Urinary bladder (tissue), 4 donors: ENCODE measurements around the gene FSTL1. TPM values are rescaled to one million over a fixed set of nuclear protein-coding genes. Genes with fewer than 3 reads are reported as not detected.

ENCODE experiments used
- DNase-seq: peaks from one replicate; pipeline ENCODE4 v3.0.0-alpha.2; 2015; ENCODE audit errors: extremely low spot score
- H3K27ac ChIP-seq: one replicate; pipeline ENCODE4 v1.5.1; 2013; ENCODE audit warnings: low read depth, mild to moderate bottlenecking, moderate library complexity
- H3K36me3 ChIP-seq: one replicate; pipeline ENCODE4 v1.6.1; 2013; ENCODE audit warnings: mild to moderate bottlenecking, moderate library complexity; ENCODE audit not compliant: insufficient read depth
- H3K4me1 ChIP-seq: one replicate; pipeline ENCODE4 v1.6.1; 2013; ENCODE audit warnings: mild to moderate bottlenecking, moderate library complexity; ENCODE audit not compliant: insufficient read depth
- H3K4me3 ChIP-seq: one replicate; pipeline ENCODE4 v1.5.1; 2013; ENCODE audit warnings: low read depth, low read length
- WGBS: extraction: QIAGEN DNeasy Blood & Tissue Kit; methylation state at CpG from one replicate; pipeline ENCODE4 v1.1.7; 2013; 5-methylcytosine and 5-hydroxymethylcytosine counted together
- polyA plus RNA-seq: library from polyadenylated mRNA; stranded (reverse); fragments of 200-250 nt; gene quantifications from one replicate; pipeline ENCODE4 v1.2.3, GENCODE V29; 2013
- total RNA-seq: library from RNA; depleted of rRNA; stranded (reverse); fragments of >200 nt; gene quantifications from one replicate; pipeline ENCODE4 v1.2.3, GENCODE V29; 2014
- donor health status: healthy with polysubstance abuse.
- donor health status: healthy.

FSTL1 gene
- total and polyA plus RNA-seq, 2 donors = 445 to 1,313 TPM

DNA sequence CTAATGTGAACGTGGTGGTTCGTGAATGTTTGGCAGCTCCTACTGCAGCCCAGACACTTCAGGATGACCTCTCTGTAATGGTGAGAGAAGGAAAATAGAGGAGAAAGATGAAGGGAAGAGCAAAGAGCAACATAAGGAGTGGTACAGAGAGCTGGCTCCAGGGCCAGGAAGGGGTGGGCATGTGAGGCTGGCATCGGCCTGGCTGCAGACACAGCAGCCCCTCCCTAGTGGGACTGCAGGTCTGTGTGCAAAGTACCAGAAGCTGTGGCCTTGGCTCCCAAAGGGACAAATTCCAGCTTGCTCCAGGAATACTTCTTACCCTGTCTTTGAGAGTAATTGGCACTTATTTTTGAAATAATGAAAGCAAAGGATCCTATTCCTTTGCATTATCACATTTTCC, 10.0 kb downstream of the FSTL1 start:
- DNase-seq = no peak
- 39% methylated on average over 3 of the region's 3 CpGs for WGBS
- Histone ChIP-seq H3K27ac (no peak overlapping the region), H3K4me3 (no peak overlapping the region), H3K36me3 (no peaks in the 10 kb centered on the region), H3K4me1 (no peaks in the 10 kb centered on the region)

DNA sequence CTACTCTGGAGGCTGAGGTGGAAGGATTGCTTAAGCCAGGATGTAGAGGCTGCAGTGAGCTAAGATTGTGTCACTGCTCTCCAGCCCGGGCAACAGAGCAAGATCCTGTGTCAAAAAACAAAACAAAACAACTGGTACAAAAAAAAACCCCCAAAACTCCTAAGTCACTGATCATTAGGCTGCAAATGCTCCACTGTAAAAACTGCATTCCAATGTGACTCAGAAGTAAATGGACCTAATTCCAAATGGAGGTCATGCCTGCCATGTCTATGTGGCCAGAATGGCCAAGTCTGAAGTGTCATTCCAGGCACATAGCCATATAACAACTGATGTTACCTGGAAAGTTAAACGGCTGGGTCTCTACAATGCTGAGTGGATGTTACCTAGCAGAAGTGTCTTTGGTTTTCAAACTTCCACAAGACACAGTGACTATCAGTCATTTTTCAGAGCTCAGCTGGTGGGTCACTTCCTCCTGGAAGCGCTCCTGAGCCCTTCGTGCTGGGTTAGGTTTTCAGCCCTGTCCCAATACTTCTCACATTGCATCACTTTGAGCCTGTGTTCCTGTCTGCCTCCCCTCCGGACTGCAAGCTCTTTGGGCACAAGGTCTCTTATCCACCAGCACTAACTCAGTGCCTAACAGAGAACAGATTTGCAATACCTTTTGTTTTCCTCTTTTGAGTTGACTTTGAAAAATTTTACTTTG, 10.6 kb downstream of the FSTL1 start:
- no peaks in the 10 kb centered on the region for H3K36me3 ChIP-seq
- H3K4me3 ChIP-seq = no peak overlapping the region
- H3K27ac ChIP-seq = no peak overlapping the region
- H3K4me1 ChIP-seq = no peaks in the 10 kb centered on the region
- WGBS = 73% methylated on average over 5 of the region's 5 CpGs
- DNase-seq = no peak

DNA sequence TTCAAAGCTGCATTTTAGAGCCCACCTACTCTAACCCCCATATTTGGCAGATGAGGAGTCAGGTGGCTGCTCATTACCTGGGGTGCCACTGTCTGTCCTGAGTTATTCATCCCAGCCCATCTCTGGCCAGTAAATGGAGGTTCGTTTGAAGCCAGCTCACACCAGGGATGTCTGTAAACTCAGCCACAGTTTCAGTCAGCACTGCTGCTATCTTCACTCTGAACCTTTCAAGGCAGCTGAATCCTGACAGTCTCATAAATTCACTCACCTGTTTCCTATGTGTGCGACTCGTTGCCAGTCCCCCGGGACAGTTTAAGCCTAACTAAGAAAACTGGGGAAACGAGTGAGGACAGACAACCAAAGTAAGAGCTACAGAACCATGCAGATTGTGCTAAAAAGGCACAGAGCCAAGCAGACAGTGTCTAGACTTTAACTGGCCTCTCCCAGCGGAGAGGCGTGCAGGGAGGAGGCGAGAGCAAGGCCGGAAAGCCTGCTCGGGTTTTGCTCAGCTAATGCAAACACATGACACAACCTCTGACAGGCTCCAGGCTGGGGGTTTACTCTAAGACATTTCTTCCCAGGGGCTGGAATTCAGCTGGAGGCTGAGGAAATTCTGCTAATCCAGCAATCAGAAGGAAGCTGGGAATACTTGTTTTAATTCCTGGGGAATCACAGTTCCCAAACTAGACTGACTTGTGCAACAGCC, 12.0 kb downstream of the FSTL1 start:
- no peak overlapping the region for H3K4me3 ChIP-seq
- no peak overlapping the region for H3K27ac ChIP-seq
- H3K36me3 ChIP-seq = no peaks in the 10 kb centered on the region
- peaks cover 2% of the 10 kb centered on the region for H3K4me1 ChIP-seq
- 8% methylated on average over 10 of the region's 10 CpGs for WGBS
- peak; percentile 72 for DNase-seq

DNA sequence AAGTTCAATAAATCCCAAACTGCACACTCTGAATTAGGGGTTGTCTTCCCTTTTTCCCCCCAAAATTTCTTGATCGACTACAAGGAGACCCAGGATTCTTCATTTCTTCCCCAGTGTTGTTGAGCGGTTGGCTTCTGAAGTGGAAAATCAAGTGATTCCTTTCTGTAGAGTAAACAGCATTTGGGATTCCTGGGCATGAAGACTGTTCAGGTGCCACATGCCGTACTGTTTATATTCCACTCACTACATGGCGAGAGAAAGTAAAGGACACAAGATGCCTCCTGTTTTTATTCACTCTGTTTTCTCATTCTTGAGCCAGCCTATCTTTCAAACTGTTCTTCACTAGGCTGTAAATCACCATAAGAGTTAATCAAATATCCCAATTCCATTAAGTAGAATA, 12.6 kb downstream of the FSTL1 start:
- Histone ChIP-seq H3K4me1 (peaks cover 2% of the 10 kb centered on the region), H3K4me3 (no peak overlapping the region), H3K27ac (no peak overlapping the region), H3K36me3 (no peaks in the 10 kb centered on the region)
- 87% methylated on average over 4 of the region's 4 CpGs for WGBS
- DNase-seq = no peak

DNA sequence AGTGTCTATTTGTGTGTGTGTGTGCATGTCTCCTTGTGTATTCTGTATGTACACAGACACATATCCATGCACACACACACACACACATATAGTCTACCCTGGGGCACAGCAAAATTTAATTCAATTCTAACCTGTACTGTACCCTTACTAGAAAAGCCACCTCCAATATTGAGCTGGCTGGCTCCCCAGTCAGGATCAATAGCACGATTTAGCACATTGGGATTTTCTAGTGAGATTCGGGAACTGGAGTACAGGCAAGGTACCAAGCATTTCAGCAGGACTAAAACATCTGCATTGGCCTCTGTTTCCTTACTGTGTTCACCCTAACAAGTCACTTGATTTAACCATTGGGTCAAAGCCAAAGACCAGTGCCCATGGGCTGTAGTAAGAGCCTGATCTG, 13.2 kb downstream of the FSTL1 start:
- peaks cover 2% of the 10 kb centered on the region for H3K4me1 ChIP-seq
- WGBS = 82% methylated on average over 2 of the region's 2 CpGs
- H3K27ac ChIP-seq = no peak overlapping the region
- no peak for DNase-seq
- H3K36me3 ChIP-seq = no peaks in the 10 kb centered on the region
- no peak overlapping the region for H3K4me3 ChIP-seq

DNA sequence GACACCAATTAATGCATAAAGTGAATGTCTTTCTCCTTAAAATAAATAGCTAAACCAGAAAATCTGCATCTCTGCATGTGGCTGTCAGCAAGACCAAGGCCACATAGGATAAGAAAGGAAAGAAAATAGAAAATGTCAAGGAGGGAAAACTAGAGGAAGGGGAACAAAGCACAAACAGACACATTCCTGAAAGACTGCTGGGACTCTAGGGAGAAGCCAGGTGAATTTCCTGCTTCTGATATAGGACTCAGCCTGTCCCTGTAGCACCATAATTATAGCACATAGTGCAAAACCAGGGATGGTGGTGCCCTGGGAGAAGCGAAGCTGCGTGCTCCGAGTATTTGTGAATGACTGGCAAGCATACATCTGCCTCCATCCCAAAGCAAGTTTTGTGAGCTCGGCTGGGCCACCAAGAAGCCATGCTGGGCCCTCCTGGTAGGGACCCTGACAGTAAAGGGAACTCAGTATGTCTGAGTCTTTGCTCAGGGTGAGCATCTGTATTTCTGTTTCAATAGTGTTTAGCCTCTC, 14.2 kb downstream of the FSTL1 start:
- Histone ChIP-seq H3K4me1 (peaks cover 2% of the 10 kb centered on the region), H3K27ac (no peak overlapping the region), H3K36me3 (no peaks in the 10 kb centered on the region), H3K4me3 (no peak overlapping the region)
- DNase-seq = no peak
- WGBS = 88% methylated on average over 4 of the region's 4 CpGs

DNA sequence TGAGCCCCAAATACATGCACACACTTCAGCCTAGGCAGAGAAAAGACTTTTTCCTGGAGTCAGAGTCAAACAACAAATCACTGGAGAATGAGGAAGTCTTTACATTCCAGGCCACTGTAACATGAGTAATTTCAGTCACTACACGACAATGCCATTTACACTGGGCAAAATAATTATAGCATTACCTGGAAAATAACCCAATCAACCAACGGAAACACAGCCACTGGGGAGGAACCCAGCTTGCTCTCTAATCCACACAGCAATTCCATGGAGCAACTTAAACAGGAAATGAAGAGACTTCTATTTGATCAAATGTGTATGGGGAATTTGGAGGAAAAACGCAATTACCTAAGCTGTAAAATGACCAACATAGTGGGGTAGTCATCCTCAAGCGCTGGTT, 15.2 kb downstream of the FSTL1 start:
- no peaks in the 10 kb centered on the region for H3K36me3 ChIP-seq
- DNase-seq = no peak
- WGBS = 34% methylated on average over 4 of the region's 4 CpGs
- H3K4me1 ChIP-seq = peaks cover 2% of the 10 kb centered on the region
- H3K27ac ChIP-seq = no peak overlapping the region
- H3K4me3 ChIP-seq = no peak overlapping the region

DNA sequence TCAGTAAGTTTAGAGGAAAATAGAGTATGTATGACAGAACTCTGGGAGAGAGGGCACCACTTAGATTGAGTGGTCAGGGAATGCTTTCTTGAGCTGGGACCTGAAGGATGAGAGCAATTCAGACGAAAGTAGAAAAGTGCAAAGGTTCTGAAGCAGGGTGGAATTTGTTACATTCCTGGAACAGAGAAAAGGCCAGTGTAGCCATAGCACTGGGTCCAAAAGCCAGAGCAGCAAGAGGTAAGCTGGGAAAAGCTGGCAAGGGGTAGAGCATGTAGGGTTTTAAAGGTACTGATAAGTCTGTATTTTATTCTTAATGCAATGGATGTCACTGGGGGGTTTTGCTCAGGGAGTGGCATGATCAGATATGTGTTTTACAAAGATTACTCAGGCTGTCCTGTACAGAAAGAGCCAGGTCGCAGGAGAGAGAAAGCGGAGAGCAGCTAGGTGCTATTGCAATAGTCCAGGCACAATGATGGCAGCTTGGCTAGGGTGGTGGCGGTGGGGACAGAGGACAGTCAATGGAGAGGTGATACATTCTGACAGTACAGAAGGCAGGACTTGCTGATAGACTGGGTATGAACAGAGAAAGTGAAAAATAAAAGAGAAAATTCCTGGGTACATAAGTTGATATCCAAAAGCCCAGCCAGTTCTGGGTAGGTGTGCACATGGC, 17.0 kb downstream of the FSTL1 start:
- peaks cover 2% of the 10 kb centered on the region for H3K4me1 ChIP-seq
- no peak overlapping the region for H3K4me3 ChIP-seq
- no peak overlapping the region for H3K27ac ChIP-seq
- no peaks in the 10 kb centered on the region for H3K36me3 ChIP-seq
- WGBS = 81% methylated on average over 4 of the region's 4 CpGs
- DNase-seq = no peak

DNA sequence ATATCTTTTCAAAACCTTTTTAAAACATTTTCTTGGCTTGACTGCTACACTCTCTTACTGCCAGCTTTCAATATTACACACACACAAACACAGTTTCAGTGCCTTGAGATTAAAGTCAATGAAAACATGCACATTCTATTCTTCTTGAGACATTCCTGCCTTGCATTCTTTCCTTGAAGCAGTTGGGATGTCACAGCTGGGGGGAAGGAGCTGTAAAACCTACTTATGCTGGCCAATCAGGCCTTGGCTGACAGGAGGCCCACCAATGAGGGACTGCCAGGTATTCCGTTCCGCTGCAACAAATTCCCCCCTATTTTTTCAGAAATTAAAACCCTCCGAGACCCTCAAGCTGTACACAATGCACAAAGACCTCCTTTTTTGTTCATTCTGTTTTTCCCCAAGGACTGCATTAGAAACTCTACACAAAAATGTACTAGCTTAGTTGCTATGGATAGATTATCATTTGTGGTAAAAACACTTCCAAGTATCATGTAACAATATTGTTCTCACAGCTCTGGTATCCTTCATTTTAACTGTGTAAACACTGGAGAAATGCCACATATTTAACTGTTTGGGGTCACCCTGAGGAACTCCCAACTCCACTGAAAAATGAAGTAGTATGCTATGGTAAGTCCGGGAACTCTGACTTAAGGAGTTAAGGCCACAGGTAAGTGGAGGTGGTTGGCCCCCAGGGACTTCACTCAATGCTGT, 18.5 kb downstream of the FSTL1 start:
- peaks cover 2% of the 10 kb centered on the region for H3K4me1 ChIP-seq
- H3K27ac ChIP-seq = no peak overlapping the region
- WGBS = 39% methylated on average over 4 of the region's 4 CpGs
- no peak overlapping the region for H3K4me3 ChIP-seq
- DNase-seq = no peak
- H3K36me3 ChIP-seq = no peaks in the 10 kb centered on the region

DNA sequence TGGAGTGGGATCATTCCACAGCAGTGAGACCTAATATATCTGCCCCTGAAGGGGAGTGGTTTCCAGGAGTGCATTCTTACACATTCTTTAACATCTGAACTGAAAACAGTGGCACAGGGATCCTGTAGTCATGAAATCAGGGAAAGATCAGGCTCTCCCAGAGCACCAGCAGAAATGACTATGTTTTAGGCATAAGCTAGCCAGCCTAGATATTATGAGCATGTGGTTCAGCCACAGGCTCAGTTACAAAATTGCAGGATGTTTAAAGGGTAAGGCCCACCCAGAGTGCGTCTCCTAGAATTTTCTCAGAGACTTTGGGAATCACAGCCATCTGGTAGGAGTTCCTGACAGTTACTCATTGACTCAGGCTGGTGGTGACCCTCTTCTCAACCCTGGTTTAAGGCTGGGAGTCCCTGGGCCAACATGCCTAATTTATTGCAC, 20.9 kb downstream of the FSTL1 start:
- Histone ChIP-seq H3K4me3 (no peak overlapping the region), H3K36me3 (no peaks in the 10 kb centered on the region), H3K4me1 (peaks cover 2% of the 10 kb centered on the region), H3K27ac (no peak overlapping the region)
- DNase-seq = no peak
- WGBS = 47% methylated on average over 1 of the region's 1 CpG

DNA sequence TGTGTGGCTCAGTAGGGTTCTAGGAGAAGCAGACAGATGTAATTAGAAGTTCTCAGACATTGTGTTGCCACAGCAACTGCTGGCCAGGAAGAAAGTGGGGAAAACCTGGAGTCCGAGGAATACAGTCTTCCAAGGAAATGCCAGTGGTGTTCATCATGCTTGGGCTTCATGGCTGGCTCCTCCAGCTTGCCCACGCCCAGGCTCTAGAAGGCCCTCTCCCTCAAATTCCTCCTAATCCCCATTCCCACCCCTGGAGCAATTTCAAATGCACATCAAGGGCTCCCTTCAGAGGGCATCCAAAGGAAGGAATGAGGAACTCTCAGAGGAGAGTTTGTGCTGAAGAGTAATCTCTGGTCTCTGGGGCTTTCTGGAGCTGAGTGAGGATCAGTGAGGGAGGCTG, 21.9 kb downstream of the FSTL1 start:
- 68% methylated on average over 2 of the region's 2 CpGs for WGBS
- no peak overlapping the region for H3K4me3 ChIP-seq
- H3K36me3 ChIP-seq = no peaks in the 10 kb centered on the region
- no peaks in the 10 kb centered on the region for H3K4me1 ChIP-seq
- no peak overlapping the region for H3K27ac ChIP-seq
- no peak for DNase-seq

DNA sequence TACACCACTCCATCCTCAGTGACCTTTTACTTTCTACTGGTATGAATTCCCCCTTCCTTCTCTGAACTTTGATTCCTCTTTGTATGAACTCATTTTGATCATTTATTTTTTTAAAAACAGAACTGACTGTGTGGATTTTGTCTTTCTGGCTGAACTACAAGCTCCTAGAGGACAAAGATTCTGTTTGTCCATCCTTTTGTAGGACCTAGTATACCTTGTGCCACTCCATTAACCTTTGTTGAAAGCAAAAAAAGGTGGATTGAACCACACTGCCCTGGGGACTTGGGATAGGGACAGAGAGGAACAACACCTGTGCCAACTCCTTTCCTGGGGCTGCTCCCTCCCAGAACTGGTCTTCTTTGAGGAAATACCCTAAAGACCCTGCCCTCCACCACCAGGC, 23.6 kb downstream of the FSTL1 start:
- Histone ChIP-seq H3K4me1 (no peaks in the 10 kb centered on the region), H3K27ac (no peak overlapping the region), H3K36me3 (no peaks in the 10 kb centered on the region), H3K4me3 (no peak overlapping the region)
- no peak for DNase-seq

DNA sequence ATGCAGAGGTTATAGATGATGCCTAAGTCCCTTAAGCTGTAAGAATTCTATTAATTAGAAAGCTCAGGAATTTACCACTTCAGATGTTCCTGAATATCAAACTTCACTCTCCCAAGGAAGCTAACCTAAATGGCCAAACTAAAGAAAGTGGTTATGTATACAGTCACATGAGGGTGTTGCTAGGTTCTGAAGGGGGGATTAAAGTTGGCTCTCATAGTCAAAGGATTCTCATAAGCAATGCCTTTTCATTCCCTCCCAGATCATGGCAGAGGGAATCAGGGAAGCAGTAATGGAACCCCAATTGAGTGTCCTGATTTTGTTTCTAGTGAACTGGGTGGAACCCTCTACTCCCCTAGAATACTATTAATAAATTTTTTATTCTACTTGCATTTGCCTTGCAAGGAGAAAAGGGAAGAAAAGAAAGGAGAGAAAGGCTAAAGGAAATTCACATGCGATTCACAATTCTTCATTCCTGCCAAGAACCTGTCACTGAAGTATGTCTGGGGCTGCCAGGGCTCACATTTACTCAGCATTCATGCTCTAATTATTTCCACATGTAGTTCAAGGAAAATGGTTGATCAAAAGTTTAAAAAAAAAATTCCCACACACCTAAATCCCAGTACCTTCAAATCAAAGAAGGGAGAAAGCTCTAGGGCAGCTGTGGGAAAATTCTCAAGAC, 25.1 kb downstream of the FSTL1 start:
- no peaks in the 10 kb centered on the region for H3K4me1 ChIP-seq
- no peaks in the 10 kb centered on the region for H3K36me3 ChIP-seq
- H3K27ac ChIP-seq = no peak overlapping the region
- WGBS = 21% methylated on average over 1 of the region's 1 CpG
- H3K4me3 ChIP-seq = no peak overlapping the region
- peak; percentile 59 for DNase-seq
